Activated T-helper 9 cell treated with anti-CD3 and anti-CD28 coated beads, Interleukin-2, amount 50 U/mL, for 16 hours (primary cell): Measurements from ENCODE around the gene GPANK1.

Source experiments
- DNase-seq: peaks from one replicate; pipeline ENCODE4 v3.0.0-alpha.2; 2020; ENCODE audit warnings: low read depth

The GPANK1 gene

DNA sequence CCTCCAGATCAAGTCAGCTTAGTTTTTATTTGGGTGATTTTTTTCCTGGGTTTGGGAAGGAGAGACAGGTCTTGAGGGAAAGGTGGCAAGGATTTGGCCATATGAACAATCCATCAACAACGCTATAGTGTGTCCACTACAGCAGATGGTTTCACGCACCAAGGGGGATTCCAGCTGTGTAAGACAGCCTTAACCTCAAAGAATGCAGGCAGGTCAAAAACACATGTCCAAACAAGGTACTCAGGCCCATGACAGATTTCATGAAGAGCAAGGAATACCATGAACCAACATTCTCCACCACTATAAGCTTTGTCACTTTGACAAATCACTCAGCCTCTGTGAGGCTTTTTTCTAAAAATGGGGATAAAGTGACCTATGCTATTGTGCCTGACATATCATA is 47.8 kb downstream of the GPANK1 start:
- DNase-seq, result no peak

DNA sequence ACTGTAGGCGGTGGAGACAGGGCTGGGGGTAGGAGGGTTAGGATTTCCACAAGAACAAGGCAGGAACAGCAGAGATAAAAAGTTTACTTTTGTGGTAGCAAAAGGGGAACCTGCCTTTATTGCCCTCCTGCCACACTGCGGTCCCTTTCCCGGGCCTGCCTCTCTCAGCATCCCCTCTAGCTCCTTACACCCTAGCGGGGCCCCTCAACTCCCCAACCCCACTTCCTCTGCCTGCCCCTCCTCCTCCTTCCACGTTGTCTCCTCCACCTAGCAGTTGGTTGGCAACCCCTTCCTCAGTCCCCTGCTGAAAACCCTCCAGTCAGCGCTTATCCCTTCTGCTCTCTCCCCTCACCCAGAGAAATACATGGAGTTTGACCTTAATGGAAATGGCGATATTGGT is 49.0 kb downstream of the GPANK1 start:
- DNase-seq, result no peak

DNA sequence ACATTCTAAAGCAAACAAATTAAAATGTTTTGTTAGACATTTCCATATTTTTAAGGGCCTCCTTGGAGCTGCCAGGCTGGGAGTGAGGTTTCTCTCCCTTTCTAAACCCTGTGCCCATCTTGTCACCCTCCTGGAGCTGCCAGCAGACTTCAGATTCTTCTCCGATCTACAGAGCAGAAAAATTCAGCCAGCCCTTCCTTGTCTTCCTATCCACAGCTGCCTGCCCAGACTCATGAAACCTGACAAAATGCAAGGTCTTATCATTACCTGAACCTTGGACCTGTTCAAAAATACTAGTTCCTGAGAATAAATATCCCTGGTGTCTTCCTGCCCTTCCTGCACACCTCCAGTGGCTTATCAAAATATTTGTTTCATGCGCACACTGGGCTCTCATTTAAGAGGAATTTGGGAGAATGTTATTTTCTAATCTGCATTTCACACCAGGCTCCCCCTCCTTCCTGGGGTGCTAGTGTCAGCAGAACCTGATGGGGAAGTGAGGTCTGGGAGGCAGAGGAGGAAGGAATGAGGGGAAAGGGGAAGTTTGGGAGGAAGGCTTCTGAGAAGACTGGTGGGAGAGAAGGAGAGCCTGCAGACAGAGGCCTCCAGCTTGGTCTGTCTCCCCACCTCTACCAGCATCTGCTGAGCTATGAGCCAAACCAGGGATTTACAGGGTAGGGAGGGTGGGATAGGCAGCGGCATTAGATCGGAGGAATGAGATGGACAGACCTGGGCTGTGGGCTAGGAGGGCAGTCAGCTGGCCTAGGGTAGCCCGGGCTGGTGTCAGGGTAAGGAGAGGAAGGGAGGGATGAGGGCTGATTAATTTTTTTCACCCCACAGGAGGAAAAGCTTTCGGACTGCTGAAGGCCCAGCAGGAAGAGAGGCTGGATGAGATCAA is 49.9 kb downstream of the GPANK1 start, which contains the start of gene AIF1:
TSS of gene AIF1 (plus strand) at position 551 of the 895 bp plus-strand sequence. CDS start at position 647, 96 bp downstream.
- DNase-seq, result no peak

DNA sequence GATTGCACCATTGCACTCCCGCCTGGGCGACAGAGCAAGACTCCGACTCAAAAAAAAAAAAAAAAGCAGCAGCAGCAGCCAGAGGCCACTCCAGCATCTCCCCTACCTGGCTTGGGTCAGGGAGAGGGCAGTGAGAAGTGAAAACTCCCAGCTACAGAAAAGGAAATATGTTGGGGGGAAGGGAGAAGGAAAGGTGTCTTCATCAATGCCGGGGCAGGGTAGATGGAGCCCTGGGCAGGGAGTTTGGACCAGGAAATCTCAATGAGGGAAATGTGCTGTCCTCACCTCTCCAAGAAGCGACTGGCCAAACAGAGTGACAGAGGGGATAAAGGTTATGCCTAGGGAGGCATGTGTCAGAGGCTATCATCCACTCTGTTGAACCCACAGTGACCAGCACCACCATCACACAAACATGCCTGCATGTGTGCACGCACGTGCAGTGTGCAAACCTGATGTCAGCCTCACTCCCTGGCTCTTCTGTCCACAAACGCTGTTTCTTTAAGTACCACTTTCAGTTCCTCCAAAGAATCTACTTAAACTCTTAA is 50.6 kb downstream of the GPANK1 start:
- no peak for DNase-seq
